HepG2 (cell line): ENCODE data around the gene RBMS2. TPM values are rescaled to one million over a fixed set of nuclear protein-coding genes. Genes with fewer than 3 reads are reported as not detected.
A peak's percentile ranks its signal among the peaks of the same experiment; 100 is the strongest.

Experiments used
- CCAR2 ChIP-seq: fragments of 200-400 bp; formaldehyde crosslinking; optimal IDR thresholded peaks from 2 replicates; pipeline ENCODE3; 2018; ENCODE audit warnings: low read depth, mild to moderate bottlenecking, low read length, moderate library complexity
- FOSL1 ChIP-seq: sonication (generic); formaldehyde crosslinking; IDR thresholded peaks from 2 replicates; pipeline ENCODE4 v1.9.0; 2021; ENCODE audit warnings: missing genetic modification reagents, borderline replicate concordance
- KDM6A ChIP-seq: IDR thresholded peaks from 2 replicates; pipeline ENCODE4 v1.6.1; 2016; ENCODE audit warnings: low read depth
- KLF12 ChIP-seq: sonication (generic); formaldehyde crosslinking; IDR thresholded peaks from 2 replicates; pipeline ENCODE4 v1.4.0; 2020; ENCODE audit warnings: missing genetic modification reagents, borderline replicate concordance
- KLF13 ChIP-seq: sonication (generic); formaldehyde crosslinking; IDR thresholded peaks from 2 replicates; pipeline ENCODE4 v1.4.0; 2020; ENCODE audit warnings: mild to moderate bottlenecking, missing genetic modification reagents
- MTA1 ChIP-seq: sonication (generic); formaldehyde crosslinking; IDR thresholded peaks from 2 replicates; pipeline ENCODE4 v1.4.0; 2020; ENCODE audit warnings: missing genetic modification reagents, mild to moderate bottlenecking, borderline replicate concordance
- NCOA1 ChIP-seq: sonication (generic); formaldehyde crosslinking; IDR thresholded peaks from 2 replicates; pipeline ENCODE4 v1.9.0; 2021; ENCODE audit warnings: missing genetic modification reagents
- NFE2L2 ChIP-seq: fragments of 150-350 bp; IDR thresholded peaks from 2 replicates; pipeline ENCODE4 v1.6.1; 2014; ENCODE audit warnings: low read length
- REL ChIP-seq: sonication (generic); formaldehyde crosslinking; conservative IDR thresholded peaks from 2 replicates; pipeline ENCODE4 v1.8.0; 2022; ENCODE audit warnings: mild to moderate bottlenecking, missing genetic modification reagents, moderate library complexity
- SKI ChIP-seq: fragments of 450-650 bp; IDR thresholded peaks from one replicate; pipeline ENCODE4 v1.6.1; 2018; ENCODE audit warnings: mild to moderate bottlenecking; ENCODE audit not compliant: partially characterized antibody
- TGIF2 ChIP-seq: IDR thresholded peaks from 2 replicates; pipeline ENCODE4 v1.6.1; 2016; ENCODE audit warnings: control low read depth, missing compliant biosample characterization
- ZMYM3 ChIP-seq: sonication (generic); formaldehyde crosslinking; IDR thresholded peaks from 2 replicates; pipeline ENCODE4 v1.5.1; 2020; ENCODE audit warnings: mild to moderate bottlenecking, missing genetic modification reagents
- ZNF136 ChIP-seq: sonication (generic); formaldehyde crosslinking; IDR thresholded peaks from 2 replicates; pipeline ENCODE4 v1.8.1; 2022; ENCODE audit warnings: low read depth, mild to moderate bottlenecking, moderate library complexity, missing genetic modification reagents
- ZNF441 ChIP-seq: sonication (generic); formaldehyde crosslinking; IDR thresholded peaks from 2 replicates; pipeline ENCODE4 v1.7.0; 2021; ENCODE audit warnings: missing genetic modification reagents, borderline replicate concordance
- ZNF556 ChIP-seq: sonication (generic); formaldehyde crosslinking; IDR thresholded peaks from 2 replicates; pipeline ENCODE4 v1.4.0; 2020; ENCODE audit warnings: mild to moderate bottlenecking, missing genetic modification reagents, borderline replicate concordance
- ZNF773 ChIP-seq: sonication (generic); formaldehyde crosslinking; IDR thresholded peaks from 2 replicates; pipeline ENCODE4 v1.4.0; 2020; ENCODE audit warnings: missing genetic modification reagents, borderline replicate concordance
- ZNF883 ChIP-seq: sonication (generic); formaldehyde crosslinking; IDR thresholded peaks from 2 replicates; pipeline ENCODE4 v1.5.1; 2020; ENCODE audit warnings: mild to moderate bottlenecking, missing genetic modification reagents; ENCODE audit errors: not compliant biosample characterization
- polyA plus RNA-seq, 8 experiments: library from polyadenylated mRNA; depleted of rRNA in 3 of 8; stranded (reverse) in 7 of 8; unstranded in 1 of 8; fragments of >200 nt; fragmentation: Illumina TruSeq in 4 of 8; extraction: Trizol in 4 of 8; gene quantifications; 2 replicates each; pipeline versions ENCODE4 v1.2.1 to v1.2.3, GENCODE V29; 2011 to 2016; ENCODE audit warnings: low read depth in 4 of 8, missing spikeins in 1 of 8, mixed read lengths in 1 of 8; ENCODE audit not compliant: insufficient read depth in 1 of 8
- total RNA-seq, 5 experiments: library from RNA; depleted of rRNA; stranded (reverse); fragments of >200 nt; fragmentation: Illumina TruSeq; extraction: Trizol; gene quantifications; 2 replicates each; pipeline ENCODE4 v1.2.3, GENCODE V29; 2016; ENCODE audit warnings: low read depth in 1 of 5
- TF ChIP-seq, protein P1 (sequence below): sonication (generic); formaldehyde crosslinking; IDR thresholded peaks from 2 replicates; pipeline ENCODE4 v1.4.0; 2020; ENCODE audit warnings: missing genetic modification reagents
- TF ChIP-seq, protein P2 (sequence below): sonication (generic); formaldehyde crosslinking; IDR thresholded peaks from 2 replicates; pipeline ENCODE4 v1.9.0; 2021; ENCODE audit warnings: mild to moderate bottlenecking, missing genetic modification reagents
- TF ChIP-seq, protein P3 (sequence below): IDR thresholded peaks from 2 replicates; pipeline ENCODE4 v1.6.1; 2016; ENCODE audit warnings: missing compliant biosample characterization, missing genetic modification reagents, borderline replicate concordance

The RBMS2 gene
- total and polyA plus RNA-seq, 2 of the 13 experiments (the other 11 are each of a cell fraction or from before 2014, with no cell fraction given) = 0.53 to 7.4 TPM

DNA sequence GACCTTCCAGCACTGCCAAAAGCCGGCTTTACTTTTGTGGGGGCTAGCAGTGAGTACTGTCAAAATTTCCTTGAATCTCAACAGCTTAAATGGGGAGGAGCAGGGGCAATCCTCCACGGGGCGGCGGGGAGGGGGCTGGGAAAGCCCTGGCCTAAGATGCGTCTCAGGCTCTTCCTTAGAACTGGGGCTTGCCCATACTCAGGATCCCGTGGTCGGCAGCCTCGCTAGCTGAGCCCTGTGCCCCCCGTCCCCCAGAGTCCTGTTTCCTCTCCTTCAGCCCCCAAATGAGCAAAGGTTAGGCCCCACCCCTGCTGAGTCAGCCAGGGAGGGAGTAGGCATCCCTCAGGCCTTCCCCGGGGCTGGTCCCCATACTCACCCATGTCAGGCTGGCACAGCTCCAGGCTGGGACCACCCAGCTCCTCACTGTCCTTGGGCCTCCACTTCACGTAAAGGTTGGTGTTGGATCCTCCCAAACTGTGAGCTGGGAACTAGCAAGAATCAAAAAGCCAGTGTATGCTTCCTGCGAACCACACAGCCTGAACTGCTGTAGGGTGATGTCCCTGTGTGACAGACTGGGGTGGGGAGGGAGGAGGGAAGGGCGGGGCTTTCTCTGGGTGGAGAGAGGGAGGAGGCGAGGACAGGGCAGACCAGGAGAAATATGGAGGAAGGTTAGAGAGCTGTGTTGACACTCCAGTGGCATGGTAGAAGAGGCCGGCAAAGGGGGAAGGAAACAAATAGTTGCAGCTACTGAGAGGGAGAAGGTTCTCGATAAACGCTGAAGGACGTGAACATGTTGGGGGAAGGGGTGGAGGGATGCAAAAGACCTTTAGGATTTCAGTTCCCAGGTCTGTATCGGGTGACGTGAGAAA is 114.4 kb downstream of the RBMS2 start (continued):
- no peak for TF ChIP-seq SKI
- peak; percentile 48; the same call in 1 of the 2 replicates for TF ChIP-seq TGIF2 (CRISPR knock-in tag)
- no peak for TF ChIP-seq ZMYM3 (CRISPR knock-in tag)
- peak; percentile 35 for TF ChIP-seq CCAR2
- TF ChIP-seq, protein P1, sequence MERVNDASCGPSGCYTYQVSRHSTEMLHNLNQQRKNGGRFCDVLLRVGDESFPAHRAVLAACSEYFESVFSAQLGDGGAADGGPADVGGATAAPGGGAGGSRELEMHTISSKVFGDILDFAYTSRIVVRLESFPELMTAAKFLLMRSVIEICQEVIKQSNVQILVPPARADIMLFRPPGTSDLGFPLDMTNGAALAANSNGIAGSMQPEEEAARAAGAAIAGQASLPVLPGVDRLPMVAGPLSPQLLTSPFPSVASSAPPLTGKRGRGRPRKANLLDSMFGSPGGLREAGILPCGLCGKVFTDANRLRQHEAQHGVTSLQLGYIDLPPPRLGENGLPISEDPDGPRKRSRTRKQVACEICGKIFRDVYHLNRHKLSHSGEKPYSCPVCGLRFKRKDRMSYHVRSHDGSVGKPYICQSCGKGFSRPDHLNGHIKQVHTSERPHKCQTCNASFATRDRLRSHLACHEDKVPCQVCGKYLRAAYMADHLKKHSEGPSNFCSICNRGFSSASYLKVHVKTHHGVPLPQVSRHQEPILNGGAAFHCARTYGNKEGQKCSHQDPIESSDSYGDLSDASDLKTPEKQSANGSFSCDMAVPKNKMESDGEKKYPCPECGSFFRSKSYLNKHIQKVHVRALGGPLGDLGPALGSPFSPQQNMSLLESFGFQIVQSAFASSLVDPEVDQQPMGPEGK (CRISPR knock-in tag) = peak; percentile 12; the same call in 1 of the 2 replicates
- TF ChIP-seq ZNF773 (CRISPR knock-in tag) = no peak
- TF ChIP-seq ZNF136 (CRISPR knock-in tag) = peak; percentile 65; the same call in 1 of the 2 replicates
- no peak for TF ChIP-seq ZNF556 (CRISPR knock-in tag)
- TF ChIP-seq KDM6A (CRISPR knock-in tag) = no peak
- TF ChIP-seq, protein P2, sequence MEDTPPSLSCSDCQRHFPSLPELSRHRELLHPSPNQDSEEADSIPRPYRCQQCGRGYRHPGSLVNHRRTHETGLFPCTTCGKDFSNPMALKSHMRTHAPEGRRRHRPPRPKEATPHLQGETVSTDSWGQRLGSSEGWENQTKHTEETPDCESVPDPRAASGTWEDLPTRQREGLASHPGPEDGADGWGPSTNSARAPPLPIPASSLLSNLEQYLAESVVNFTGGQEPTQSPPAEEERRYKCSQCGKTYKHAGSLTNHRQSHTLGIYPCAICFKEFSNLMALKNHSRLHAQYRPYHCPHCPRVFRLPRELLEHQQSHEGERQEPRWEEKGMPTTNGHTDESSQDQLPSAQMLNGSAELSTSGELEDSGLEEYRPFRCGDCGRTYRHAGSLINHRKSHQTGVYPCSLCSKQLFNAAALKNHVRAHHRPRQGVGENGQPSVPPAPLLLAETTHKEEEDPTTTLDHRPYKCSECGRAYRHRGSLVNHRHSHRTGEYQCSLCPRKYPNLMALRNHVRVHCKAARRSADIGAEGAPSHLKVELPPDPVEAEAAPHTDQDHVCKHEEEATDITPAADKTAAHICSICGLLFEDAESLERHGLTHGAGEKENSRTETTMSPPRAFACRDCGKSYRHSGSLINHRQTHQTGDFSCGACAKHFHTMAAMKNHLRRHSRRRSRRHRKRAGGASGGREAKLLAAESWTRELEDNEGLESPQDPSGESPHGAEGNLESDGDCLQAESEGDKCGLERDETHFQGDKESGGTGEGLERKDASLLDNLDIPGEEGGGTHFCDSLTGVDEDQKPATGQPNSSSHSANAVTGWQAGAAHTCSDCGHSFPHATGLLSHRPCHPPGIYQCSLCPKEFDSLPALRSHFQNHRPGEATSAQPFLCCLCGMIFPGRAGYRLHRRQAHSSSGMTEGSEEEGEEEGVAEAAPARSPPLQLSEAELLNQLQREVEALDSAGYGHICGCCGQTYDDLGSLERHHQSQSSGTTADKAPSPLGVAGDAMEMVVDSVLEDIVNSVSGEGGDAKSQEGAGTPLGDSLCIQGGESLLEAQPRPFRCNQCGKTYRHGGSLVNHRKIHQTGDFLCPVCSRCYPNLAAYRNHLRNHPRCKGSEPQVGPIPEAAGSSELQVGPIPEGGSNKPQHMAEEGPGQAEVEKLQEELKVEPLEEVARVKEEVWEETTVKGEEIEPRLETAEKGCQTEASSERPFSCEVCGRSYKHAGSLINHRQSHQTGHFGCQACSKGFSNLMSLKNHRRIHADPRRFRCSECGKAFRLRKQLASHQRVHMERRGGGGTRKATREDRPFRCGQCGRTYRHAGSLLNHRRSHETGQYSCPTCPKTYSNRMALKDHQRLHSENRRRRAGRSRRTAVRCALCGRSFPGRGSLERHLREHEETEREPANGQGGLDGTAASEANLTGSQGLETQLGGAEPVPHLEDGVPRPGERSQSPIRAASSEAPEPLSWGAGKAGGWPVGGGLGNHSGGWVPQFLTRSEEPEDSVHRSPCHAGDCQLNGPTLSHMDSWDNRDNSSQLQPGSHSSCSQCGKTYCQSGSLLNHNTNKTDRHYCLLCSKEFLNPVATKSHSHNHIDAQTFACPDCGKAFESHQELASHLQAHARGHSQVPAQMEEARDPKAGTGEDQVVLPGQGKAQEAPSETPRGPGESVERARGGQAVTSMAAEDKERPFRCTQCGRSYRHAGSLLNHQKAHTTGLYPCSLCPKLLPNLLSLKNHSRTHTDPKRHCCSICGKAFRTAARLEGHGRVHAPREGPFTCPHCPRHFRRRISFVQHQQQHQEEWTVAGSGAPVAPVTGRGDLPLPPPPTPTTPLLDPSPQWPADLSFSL (CRISPR knock-in tag) = peak; percentile 23; the same call in 1 of the 2 replicates
- TF ChIP-seq KLF12 = peak; percentile 19
- TF ChIP-seq ZNF441 (CRISPR knock-in tag) = peak; percentile 58; the same call in 1 of the 2 replicates
- TF ChIP-seq NFE2L2 = no peak
- no peak for TF ChIP-seq REL
- peak; percentile 67; the same call in 1 of the 2 replicates for TF ChIP-seq KLF13 (CRISPR knock-in tag)
- peak; percentile 19 for TF ChIP-seq ZNF883 (CRISPR knock-in tag)
- TF ChIP-seq, protein P3, sequence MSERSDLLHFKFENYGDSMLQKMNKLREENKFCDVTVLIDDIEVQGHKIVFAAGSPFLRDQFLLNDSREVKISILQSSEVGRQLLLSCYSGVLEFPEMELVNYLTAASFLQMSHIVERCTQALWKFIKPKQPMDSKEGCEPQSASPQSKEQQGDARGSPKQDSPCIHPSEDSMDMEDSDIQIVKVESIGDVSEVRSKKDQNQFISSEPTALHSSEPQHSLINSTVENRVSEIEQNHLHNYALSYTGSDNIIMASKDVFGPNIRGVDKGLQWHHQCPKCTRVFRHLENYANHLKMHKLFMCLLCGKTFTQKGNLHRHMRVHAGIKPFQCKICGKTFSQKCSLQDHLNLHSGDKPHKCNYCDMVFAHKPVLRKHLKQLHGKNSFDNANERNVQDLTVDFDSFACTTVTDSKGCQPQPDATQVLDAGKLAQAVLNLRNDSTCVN (CRISPR knock-in tag) = no peak
- TF ChIP-seq FOSL1 (CRISPR knock-in tag) = 0 out of 2 replicates have a peak, but pooled peaks have one; percentile 33
- no peak for TF ChIP-seq NCOA1 (CRISPR knock-in tag)
- TF ChIP-seq MTA1 (CRISPR knock-in tag) = no peak
